ENCODE results near the gene PSRC1.
"Not testable (repeated sequence)": the region's sequence is repeated elsewhere in the genome, so short reads cannot be mapped to it uniquely, and the experiment has no call there.

PSRC1 gene

DNA sequence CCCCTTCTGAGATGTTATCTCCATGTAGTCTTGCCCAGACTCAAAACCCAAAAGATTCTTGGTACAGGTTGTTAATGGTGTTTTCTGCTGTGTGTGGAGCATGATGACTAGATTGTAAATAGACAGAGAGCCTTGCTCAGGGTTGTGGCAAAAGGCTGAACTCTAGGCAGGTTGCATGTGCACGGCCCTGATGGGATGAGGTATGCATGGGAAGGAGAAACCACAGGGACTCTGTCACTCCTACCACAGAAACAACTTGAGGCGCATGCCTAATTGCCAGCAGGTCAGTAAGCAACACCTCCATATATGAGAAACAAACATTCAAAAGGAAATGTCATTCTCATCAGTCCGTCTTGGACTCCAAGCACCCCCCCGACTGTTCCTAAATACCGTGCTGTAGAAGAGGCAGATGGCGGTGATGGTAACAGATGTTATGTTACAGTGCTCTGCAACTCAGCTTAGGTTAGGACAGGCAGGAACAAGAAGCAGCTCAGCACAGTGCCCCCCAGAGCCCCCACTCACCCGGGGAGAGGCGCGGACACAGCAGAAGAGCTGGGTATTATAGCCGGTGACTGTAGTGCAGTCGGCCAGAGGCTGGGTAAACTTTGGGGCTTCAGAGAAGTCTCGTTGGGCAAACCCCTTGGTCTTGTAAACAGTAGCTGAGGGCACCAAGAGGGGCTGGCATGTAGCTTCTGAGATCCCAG is 12.9 kb upstream of the PSRC1 start:
- DNase-seq = no peak

DNA sequence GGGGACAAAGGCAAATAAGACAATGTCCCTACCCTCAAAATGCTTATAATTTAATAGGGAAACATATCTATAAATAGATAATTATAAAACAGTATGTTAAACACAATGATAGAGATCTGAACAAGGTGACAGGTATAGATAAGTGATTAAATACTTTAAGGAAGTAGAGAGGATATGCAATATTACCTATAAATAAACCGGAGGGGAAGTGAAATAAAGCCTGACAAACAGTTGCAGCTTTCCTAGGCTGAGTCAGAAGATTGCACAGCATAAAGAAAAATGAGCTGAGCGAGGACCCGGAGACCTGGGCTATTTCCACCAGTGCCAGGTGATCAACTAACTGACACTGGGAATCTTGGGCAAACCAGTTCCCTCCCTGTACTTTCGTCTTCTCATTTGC is 11.5 kb upstream of the PSRC1 start:
- no peak for DNase-seq

DNA sequence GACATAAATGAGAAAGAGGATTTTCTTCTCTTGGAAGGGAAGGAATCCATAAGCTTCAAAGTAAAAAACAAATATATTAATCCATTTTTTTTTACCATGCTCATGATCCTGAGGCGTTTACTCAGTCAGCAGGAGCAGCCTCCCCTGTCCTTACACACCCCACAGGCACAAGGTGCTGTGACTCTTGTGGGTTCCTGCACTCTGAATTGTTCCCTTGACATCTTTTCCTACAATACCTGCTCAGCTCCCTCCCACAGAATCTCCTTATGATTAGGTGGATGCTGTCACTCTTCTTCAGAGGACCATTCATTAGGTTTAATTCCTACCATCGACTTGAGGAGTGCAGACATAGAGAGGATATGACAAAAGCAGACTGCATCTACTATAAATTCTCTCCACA is 10.1 kb upstream of the PSRC1 start:
- DNase-seq = no peak

DNA sequence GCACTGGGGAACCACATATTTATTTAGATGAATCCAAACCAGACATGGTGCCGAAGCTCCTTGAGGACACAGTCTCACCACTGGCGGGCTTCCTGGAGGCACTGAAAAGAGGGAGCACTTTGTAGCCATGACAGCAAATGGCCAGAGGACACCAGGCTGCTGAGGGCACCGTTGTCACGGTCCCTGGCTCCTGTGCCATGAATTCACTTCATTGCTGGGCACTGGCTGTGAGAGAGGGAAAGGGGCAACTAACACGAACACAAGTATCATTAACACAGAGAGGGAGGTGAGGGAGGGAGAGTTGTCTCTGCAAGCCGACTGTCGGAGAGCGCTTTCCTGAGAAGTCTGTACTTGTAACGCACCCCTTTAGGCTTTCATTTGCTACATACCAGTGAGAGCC is 9.4 kb upstream of the PSRC1 start:
- DNase-seq = no peak

DNA sequence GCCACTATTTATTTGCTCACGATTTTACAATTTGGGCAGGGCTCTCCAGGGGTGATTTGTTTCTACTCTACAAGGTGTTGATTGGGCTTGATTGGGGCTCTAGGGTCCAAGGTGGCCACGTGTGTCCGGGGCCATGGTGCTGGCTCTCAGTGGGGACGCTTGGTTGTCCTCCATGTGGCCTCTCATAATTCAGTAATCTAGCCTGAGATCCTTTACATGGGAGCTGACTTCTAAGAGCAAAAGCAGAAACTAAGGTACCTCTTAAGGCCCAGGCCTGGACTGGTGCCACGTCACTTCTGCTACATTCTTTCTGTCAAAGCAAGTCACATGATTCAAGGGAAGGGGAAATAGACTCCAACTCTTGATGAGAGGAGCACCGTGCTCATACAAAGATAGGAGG is 8.1 kb upstream of the PSRC1 start:
- DNase-seq = no peak

DNA sequence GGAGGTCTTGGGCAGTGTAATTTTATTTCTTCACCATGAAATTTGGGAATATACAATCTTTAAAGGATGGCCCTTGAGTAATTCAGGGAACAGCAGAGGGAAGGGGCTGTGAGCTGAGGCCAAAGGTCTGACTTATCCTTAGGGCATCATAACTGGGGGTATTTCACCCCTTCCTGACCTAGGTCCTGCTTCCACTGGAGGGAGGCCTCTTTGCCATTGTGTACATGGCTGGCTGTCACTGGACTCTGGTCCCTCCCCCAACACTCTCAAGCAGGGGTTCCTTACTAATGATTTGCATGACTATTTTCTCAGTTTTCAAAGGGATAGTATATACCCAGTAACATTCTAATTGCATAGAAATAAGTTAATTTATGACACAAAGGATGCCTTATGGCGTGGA is 7.2 kb upstream of the PSRC1 start:
- no peak for DNase-seq

DNA sequence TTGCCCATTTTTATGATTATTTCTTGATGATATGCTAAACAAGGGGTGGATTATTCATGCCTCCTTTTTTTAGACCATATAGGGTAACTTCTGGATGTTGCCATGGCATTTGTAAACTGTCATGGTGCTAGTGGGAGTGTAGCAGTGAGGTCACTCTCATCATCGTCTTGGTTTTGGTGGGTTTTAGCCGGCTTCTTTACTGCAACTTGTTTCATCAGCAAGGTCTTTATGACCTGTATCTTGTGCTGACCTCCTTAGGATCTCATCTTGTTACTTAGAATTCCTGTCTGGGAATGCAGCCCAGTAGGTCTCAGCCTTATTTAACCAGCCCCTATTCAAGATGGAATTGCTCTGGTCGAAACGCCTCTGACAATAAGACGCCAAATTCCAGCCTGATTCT is 3.8 kb upstream of the PSRC1 start:
- not testable (repeated sequence) for DNase-seq

DNA sequence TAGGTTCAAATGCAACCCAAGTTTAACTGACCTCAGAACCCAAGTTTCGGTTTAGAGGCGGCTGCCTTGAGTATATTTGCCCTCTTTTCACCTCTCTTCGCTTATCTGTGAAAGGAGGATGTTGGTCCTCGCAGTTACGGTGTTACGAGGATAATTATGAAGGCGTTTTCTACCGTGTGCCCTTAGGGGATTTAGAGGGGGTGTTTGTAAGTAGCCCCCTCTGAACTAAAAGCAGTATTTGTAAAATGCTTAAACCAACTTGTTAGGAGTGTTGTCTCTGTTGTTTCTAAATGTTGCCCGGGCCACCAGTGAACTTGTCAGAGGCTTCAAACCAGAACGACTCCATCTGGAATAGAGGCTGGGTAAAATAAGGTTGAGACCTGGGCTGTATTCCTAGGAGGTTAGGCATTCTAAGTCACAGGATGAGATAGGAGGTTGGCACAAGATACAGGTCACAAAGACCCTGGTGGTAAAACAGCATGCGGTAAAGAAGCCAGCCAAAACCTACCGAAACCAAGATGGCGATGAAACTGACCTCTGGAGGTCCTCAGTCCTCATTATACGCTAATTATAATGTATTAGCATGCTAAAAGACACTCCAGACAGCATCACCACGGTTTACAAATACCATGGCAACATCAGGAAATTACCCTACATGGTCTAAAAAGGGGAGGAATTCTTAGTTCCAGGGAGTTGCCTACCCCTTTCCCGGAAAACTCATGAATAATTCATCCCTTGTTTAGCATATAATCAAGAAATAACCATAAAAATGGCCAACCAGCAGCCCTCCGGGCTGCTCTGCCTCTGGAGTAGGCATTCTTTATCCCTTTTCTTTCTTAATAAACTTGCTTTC is 1.0 kb upstream of the PSRC1 start:
- DNase-seq = no peak

DNA sequence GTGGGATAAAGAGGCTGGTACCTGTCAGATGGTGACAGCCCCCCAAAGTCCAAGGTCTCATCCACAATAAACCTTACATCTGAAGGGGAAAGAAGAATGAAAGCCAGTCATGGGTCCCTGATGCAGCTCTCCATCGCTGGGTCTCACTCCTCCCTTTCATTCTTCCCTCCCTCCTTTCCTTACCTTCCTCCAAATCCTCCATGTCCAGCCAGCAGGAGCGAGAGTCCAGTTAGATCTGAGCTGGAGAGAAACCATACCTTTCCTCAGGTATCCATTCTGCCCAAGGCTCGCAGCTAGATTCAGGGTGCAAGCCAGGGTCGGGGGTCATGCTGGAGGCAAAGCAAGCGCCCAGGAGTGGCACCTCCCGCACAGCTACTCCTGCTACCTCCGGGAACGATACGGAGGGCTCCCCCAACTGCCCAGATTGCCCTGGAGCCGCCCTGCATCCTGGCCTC is 421 bp downstream of the PSRC1 start:
- no peak for DNase-seq

DNA sequence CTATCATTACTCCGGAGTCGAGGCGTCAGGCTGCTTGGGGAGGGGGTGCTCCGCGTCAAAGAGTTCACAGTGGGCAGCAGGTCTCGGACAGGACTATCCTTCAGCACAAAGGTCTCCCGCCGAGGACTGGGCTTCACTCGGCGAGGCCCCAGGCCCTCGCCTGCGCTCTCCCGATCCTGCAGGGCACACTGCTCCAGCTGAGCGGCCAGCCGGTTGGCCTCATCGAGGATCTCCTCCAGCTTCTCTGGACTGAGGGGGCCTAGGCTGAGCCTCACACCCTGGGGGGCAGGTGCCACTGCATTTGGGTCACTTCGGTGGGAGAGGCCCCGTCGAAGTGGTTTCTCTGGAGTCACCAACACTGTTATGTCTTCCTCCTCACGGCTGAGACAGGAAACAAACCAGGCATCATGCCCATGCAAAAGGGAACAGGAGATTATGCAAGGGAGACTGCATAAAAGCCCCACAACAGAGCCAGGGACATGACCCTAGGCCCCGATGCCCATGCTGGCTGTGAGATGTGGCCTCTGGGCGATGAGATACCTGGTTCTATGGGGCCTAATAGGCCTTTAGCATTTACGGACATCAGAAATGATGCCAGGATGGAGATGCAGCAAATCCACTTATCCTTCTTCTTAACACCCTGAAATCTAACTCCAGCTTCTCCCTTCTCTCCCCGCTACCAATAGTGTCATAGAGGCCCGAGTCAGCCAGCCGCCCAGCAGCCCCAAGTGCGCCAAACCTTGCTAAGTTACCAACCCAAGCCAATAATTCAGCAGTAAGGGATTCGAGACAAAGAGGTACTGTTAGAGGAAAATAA is 1.1 kb downstream of the PSRC1 start:
- no peak for DNase-seq

DNA sequence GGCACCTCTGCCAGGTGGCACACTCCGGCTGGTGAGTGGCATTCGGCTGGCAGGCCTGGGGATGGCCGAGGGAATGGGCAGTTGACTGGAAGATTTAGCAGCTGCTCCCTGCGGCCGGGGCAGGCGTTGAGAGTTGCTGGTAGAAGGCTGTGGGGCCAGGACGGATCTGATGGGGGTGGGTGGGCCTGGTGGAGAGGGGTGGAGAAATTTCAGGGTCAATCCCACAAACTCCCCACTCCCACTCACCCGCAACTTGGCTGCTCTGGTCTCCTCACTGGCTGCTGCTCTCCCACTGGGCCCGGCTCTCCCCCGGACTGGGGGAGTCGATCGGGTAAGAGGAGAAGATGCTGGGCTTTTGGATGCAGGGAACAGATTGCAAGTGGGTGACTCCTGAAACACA is 2.1 kb downstream of the PSRC1 start:
- no peak for DNase-seq

DNA sequence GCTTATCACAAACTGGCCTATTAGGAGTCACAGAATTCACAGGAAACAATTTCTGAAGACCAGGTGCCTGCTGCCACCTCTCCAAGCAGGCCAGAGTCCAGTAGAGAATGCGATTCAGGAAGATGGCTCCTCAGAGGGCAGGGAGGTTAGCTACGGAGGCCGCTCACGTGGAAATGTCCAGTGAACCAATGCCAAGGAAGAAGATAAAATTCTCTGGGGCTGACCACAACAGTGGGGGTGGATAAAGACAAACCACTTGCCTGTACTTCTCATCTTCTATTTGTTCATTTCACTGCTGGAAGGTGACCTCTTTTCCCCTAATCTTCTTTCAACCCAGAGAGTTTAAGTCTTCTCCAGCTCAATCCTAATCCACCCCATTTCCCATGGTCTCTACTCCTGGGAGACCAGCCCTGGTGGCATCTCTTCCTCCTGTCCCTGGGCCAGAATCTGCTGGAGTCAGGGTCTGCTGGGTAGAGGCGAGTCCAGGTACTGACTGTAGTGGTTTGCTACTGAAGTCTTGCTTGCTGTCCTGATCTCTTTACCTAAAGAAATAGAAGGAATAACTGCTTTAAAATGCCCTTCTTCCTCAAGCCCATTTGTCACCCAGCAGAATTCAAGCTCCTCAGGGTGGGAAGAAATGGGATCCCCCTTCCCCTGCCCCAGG is 3.2 kb downstream of the PSRC1 start:
- no peak for DNase-seq

DNA sequence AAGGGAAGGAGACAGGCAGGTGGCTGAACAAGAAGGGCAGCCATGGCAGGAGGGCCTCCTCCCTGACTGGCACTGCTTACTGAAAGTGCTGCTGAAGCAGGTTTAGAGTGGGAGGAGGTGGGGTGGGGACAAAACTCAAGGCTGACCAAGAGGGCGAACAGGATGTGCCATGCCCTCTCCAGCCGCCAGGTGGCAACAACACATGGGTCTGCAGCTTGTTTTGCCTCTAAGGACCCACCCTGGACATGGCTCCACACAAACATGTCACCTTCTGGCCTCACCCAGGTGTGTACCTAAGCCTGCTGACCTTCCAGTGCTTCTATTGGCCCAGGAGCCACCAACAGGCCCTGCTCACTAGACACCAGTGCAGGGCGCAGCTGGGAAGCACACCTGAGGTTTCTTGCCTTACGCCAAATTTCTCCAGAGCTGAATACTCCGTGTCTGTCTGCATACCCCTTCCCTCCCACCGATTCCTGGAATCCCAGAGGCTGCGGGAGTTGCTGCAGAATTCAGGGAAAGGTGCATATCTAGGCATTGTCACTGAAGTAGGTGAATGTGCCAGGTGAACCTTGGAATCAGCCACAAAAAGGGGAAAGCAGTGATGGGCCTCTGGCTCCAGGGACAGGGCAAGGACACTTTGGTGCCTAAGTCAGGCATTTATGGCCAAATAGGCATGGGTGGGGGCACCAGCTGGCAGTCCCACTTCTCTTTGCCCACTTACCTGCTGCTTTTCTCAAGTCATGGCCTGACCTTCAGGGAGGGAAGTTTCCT is 5.3 kb downstream of the PSRC1 start:
- no peak for DNase-seq

DNA sequence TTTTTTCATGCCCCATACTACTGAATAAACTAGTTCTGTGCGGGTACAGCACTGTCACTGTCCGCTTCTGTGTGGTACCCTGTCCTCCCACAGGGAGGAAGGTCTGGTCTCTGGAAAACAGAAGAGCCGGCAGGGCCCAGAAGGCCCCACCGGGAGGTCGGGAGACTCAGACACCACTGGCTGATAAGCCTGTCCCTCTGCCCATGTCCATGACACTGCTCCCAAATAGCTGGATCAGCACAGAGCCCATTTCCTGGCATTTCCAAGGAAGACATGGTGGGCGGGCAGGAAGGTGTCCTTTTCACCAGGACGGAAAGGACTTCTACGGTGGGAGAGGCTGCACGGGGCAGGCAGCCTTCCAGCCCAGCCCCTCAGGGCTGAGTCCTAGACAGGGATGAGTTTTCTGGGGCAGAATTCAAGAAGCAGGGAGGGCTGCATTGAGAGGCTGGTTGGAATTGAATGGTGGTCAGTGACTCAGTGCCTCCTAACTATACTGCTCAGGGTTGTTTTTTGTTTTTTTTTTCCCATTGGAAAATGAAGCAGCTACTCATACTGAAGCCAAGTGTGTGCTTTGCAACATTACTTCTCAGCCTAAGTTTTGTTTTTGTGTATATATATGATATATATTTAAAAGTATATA is 7.1 kb downstream of the PSRC1 start:
- no peak for DNase-seq

DNA sequence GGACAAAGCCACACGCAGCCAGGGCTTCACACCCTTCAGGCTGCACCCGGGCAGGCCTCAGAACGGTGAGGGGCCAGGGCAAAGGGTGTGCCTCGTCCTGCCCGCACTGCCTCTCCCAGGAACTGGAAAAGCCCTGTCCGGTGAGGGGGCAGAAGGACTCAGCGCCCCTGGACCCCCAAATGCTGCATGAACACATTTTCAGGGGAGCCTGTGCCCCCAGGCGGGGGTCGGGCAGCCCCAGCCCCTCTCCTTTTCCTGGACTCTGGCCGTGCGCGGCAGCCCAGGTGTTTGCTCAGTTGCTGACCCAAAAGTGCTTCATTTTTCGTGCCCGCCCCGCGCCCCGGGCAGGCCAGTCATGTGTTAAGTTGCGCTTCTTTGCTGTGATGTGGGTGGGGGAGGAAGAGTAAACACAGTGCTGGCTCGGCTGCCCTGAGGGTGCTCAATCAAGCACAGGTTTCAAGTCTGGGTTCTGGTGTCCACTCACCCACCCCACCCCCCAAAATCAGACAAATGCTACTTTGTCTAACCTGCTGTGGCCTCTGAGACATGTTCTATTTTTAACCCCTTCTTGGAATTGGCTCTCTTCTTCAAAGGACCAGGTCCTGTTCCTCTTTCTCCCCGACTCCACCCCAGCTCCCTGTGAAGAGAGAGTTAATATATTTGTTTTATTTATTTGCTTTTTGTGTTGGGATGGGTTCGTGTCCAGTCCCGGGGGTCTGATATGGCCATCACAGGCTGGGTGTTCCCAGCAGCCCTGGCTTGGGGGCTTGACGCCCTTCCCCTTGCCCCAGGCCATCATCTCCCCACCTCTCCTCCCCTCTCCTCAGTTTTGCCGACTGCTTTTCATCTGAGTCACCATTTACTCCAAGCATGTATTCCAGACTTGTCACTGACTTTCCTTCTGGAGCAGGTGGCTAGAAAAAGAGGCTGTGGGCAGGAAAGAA is 8.1 kb downstream of the PSRC1 start:
- no peak for DNase-seq

DNA sequence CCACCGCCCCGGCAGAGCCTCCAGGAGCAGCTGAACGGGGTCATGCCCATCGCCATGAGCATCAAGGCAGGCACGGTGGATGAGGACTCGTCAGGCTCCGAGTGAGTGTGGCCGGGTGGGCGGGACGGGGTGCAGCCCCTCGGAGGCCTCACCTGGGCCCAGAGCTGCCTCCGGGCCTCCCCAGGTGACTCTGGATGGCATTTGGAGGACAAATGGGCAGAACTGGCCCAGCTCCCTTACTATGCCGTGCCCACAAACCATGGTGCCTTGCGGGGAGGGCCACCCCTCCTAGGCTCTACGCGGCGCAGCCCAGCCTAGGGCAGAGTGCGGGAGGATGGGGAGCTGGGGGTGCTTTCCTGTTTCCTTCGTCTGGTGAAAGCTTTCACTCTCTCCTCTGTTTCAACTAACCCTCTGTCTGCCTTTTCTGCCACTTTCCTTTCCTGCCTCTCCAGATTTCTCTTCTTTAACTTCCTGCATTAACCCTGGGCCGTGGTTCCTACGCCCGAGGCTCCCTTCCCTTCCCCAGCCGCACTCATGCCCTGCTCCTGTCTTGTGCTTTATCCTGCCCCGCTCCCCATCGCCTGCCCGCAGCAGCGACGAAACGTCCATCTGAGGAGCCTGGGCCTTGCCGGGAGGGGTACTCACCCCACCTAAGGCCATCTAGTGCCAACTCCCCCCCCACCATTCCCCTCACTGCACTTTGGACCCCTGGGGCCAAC is 9.2 kb downstream of the PSRC1 start:
- no peak for DNase-seq

DNA sequence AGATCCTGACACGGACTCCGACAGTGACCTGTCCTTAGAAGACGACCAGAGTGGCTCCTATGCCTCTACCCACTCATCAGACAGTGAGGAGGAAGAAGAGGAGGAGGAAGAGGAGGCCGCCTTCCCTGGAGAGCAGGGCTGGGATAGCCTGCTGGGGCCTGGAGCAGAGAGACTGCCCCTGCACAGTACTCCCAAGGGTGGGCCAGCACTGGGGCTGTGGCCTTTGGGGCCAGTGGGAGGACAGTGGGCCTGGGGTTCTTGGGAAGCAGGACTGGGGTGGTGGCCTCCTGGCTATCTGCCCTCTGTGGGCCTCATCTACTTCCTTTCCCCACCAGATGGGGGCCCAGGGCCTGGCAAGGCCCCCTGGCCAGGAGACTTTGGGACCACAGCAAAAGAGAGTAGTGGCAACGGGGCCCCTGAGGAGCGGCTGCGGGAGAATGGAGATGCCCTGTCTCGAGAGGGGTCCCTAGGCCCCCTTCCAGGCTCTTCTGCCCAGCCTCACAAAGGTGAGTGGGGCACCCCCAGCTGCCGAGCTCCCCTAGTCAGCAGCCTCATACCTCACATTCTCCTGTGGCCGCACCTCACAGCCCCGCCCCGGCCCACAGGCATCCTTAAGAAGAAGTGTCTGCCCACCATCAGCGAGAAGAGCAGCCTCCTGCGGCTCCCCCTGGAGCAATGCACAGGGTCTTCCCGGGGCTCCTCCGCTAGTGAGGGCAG is 10.0 kb downstream of the PSRC1 start:
- no peak for DNase-seq

DNA sequence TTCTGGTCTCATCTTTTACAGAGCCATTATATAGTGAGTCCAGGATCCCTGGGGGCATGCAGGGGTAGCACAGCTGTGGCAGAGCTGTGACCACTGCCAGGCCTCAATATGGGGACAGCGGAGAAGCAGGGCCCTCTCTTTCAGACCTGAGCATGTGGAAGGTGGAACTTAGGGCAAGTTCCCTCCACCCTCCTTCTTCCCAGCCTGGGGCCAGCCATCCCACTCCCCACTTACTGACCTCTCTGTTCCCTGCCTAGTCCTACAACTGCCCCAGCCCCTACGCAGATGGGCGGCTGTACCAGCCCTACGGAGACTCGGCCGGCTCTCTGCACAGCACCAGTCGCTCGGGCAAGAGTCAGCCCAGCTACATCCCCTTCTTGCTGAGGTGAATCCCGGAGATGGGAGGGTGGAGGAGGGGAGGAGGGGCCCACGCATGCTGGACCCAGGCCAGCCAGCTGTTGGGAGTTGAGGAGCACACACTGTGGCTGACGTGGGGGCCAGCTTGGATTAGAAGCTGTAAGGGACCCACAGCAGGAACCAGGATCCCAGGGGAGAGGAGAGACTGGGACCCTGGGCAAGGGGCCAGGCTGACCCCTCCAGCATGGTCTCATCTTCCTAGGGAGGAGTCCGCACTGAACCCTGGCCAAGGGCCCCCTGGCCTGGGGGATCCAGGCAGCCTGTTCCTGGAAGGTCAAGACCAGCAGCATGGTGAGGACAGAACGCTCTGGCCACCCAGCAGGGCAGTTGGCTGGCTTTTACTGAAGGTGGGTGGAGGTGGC is 10.7 kb downstream of the PSRC1 start:
- no peak for DNase-seq
